Measurements from ENCODE around the gene ANO3.

- TF ChIP-seq CTCF (IDR thresholded peaks at IDR 0.05; ENCODE audit: low read depth, low read length, poor library complexity, severe bottlenecking) (no peak), EZH2phosphoT487 (IDR thresholded peaks at IDR 0.05; ENCODE audit: borderline replicate concordance, low read length) (no peak)
These were observed 244.0 kb downstream of the ANO3 start for GRCh38 chr11:26575946-26576345.
